OCI-LY3 (cell line): ENCODE measurements around the gene CLEC20A.
"Not testable (repeated sequence)": the region's sequence is repeated elsewhere in the genome, so short reads cannot be mapped to it uniquely, and the experiment has no call there.

Experiments used
- H2AFZ ChIP-seq: fragments of 200-600, 300-600 bp; shearing (Covaris generic); 2 replicates; pipeline ENCODE4 v1.6.0; 2014; ENCODE audit warnings: antibody characterized with exemption, low read depth, low read length
- H3K27ac ChIP-seq: fragments of 200-600, 300-600 bp; sonication (generic); 2 replicates; pipeline ENCODE4 v1.5.1; 2014; ENCODE audit warnings: mild to moderate bottlenecking, low read length, moderate library complexity, mixed read lengths
- H3K27me3 ChIP-seq: fragments of 200-600, 300-600 bp; sonication (generic); 2 replicates; pipeline ENCODE4 v1.6.1; 2014; ENCODE audit warnings: low read depth, low read length, mixed read lengths
- H3K36me3 ChIP-seq: fragments of 200-600, 300-600 bp; sonication (generic); replicated peaks from 2 replicates; pipeline ENCODE3; 2014; ENCODE audit warnings: low read depth, low read length, mixed read lengths
- H3K4me1 ChIP-seq: fragments of 300-600, 200-600 bp; sonication (generic); 2 replicates; pipeline ENCODE4 v1.6.1; 2014; ENCODE audit warnings: low read length, mixed read lengths
- H3K4me2 ChIP-seq: fragments of 200-600, 300-600 bp; sonication (generic); 2 replicates; pipeline ENCODE4 v1.6.1; 2014; ENCODE audit warnings: low read length, mixed read lengths
- H3K4me3 ChIP-seq: fragments of 300-600, 200-600 bp; sonication (generic); 2 replicates; pipeline ENCODE4 v1.5.1; 2014; ENCODE audit warnings: antibody characterized with exemption, mild to moderate bottlenecking, low read length, moderate library complexity
- H3K79me2 ChIP-seq: fragments of 300-600, 200-600 bp; shearing (Covaris generic); 2 replicates; pipeline ENCODE4 v1.6.1; 2014; ENCODE audit warnings: mild to moderate bottlenecking, low read length, mixed read lengths
- H3K9ac ChIP-seq: fragments of 300-600, 200-600 bp; shearing (Covaris generic); 2 replicates; pipeline ENCODE4 v1.6.0; 2014; ENCODE audit warnings: mild to moderate bottlenecking, low read length, moderate library complexity
- H3K9me3 ChIP-seq: fragments of 200-600, 300-600 bp; shearing (Covaris generic); 2 replicates; pipeline ENCODE4 v1.6.1; 2014; ENCODE audit warnings: low read length, mixed read lengths; ENCODE audit not compliant: insufficient read depth
- H4K20me1 ChIP-seq: fragments of 200-600, 300-600 bp; sonication (generic); 2 replicates; pipeline ENCODE4 v1.6.1; 2016; ENCODE audit warnings: low read length, mixed read lengths; ENCODE audit not compliant: insufficient read depth
- EZH2phosphoT487 ChIP-seq: fragments of 200-600 bp; shearing (Covaris generic); IDR thresholded peaks from 2 replicates; pipeline ENCODE4 v1.6.1; 2018; ENCODE audit warnings: antibody characterized with exemption, mixed run types, low read depth
- TF ChIP-seq, protein P1 (sequence below): fragments of 200-600, 300-600 bp; sonication (generic); IDR thresholded peaks from 2 replicates; pipeline ENCODE4 v1.5.1; 2014; ENCODE audit warnings: antibody characterized with exemption, low read length, low read depth

Gene CLEC20A

DNA sequence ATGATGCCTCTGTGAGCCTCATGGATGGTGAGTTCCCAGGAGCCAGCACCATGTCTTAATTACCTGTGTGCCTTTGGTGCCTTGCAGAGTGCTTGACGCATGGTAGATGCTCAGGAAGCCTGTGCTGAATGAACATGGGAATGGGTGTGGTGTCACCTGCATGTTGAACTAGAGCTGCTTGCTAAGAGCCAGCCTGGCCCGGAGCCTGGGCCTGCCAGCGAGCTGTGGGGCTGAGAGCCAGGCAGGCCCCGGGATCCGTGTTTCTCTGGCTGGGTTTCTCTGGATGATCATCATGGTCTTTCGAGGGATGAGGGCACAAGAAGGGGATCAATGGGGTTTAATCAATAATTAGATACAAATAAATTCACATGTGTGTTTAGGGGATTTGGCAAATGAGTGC, 9.4 kb upstream of the CLEC20A start:
- Histone ChIP-seq H2AFZ (no peak overlapping the region), H3K9me3 (no peaks in the 10 kb centered on the region), H3K4me1 (0 out of 2 replicates have a peak, but pooled peaks cover 4% of the 10 kb centered on the region), H3K4me2 (no peak overlapping the region), H3K4me3 (no peak overlapping the region), H4K20me1 (no peaks in the 10 kb centered on the region), H3K36me3 (no peaks in the 10 kb centered on the region), H3K9ac (no peak overlapping the region), H3K27me3 (no peaks in the 10 kb centered on the region), H3K79me2 (no peaks in the 10 kb centered on the region), H3K27ac (no peak overlapping the region)
- no peak for TF ChIP-seq EZH2phosphoT487
- TF ChIP-seq, protein P1, sequence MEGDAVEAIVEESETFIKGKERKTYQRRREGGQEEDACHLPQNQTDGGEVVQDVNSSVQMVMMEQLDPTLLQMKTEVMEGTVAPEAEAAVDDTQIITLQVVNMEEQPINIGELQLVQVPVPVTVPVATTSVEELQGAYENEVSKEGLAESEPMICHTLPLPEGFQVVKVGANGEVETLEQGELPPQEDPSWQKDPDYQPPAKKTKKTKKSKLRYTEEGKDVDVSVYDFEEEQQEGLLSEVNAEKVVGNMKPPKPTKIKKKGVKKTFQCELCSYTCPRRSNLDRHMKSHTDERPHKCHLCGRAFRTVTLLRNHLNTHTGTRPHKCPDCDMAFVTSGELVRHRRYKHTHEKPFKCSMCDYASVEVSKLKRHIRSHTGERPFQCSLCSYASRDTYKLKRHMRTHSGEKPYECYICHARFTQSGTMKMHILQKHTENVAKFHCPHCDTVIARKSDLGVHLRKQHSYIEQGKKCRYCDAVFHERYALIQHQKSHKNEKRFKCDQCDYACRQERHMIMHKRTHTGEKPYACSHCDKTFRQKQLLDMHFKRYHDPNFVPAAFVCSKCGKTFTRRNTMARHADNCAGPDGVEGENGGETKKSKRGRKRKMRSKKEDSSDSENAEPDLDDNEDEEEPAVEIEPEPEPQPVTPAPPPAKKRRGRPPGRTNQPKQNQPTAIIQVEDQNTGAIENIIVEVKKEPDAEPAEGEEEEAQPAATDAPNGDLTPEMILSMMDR, result no peak

DNA sequence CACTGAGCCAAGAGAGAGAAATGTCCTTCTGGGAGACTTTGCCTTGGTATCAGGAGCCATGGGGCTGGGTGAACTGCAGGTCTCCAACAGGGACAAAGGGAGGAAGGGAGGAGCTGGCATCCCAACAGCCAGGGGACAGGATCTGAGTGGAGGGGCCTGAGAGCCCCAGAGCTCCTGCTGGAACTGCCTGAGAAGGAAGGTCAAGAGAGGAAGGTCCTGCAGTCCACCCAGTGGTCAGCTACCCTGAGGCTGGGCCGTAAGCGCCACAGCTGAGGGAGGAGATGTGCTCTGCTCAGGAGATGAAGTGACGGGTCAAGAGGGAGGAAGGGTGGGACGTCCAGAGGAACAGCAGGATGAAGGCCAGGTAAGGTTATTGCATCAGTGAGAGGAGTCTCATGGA, 7.5 kb upstream of the CLEC20A start:
- TF ChIP-seq, protein P1, result no peak
- TF ChIP-seq EZH2phosphoT487, result no peak
- Histone ChIP-seq H3K4me1 (0 out of 2 replicates have a peak, but pooled peaks cover 4% of the 10 kb centered on the region), H3K9me3 (no peaks in the 10 kb centered on the region), H3K9ac (no peak overlapping the region), H4K20me1 (no peaks in the 10 kb centered on the region), H3K36me3 (no peaks in the 10 kb centered on the region), H2AFZ (no peak overlapping the region), H3K4me2 (no peak overlapping the region), H3K4me3 (no peak overlapping the region), H3K79me2 (no peaks in the 10 kb centered on the region), H3K27me3 (no peaks in the 10 kb centered on the region), H3K27ac (no peak overlapping the region)

DNA sequence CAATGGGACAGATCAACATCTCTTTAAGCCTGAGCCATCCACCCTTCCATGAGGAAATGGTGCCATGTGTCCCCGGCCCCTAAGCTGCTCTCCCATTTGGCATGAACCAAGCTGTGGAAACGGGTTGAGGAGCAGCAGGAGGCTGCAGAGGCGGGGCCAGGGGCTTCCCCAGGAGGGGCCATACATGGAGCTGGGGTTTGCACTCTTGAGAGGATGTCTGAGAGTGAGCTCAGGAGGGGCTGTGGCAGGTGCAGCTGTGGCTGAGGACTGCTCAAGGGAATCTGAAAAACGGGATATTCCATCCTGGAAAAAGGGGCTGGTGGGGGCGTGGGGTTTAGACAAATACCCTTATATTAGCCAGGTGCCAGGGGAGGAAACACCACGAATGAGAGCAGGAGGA, 7.1 kb upstream of the CLEC20A start:
- Histone ChIP-seq H3K36me3 (no peaks in the 10 kb centered on the region), H3K27me3 (no peaks in the 10 kb centered on the region), H3K4me1 (0 out of 2 replicates have a peak, but pooled peaks cover 4% of the 10 kb centered on the region), H2AFZ (no peak overlapping the region), H3K4me2 (no peak overlapping the region), H4K20me1 (no peaks in the 10 kb centered on the region), H3K9me3 (no peaks in the 10 kb centered on the region), H3K4me3 (no peak overlapping the region), H3K27ac (no peak overlapping the region), H3K79me2 (no peaks in the 10 kb centered on the region), H3K9ac (no peak overlapping the region)
- TF ChIP-seq, protein P1, result no peak
- no peak for TF ChIP-seq EZH2phosphoT487

- H3K4me1 ChIP-seq, H4K20me1 ChIP-seq, H3K27ac ChIP-seq, H3K4me2 ChIP-seq, H2AFZ ChIP-seq, H3K9ac ChIP-seq, H3K4me3 ChIP-seq, H3K9me3 ChIP-seq, H3K79me2 ChIP-seq, H3K36me3 ChIP-seq, H3K27me3 ChIP-seq: not testable (repeated sequence)
Observed at GRCh38 chr1:178503316-178503715, 6.6 kb upstream of the CLEC20A start.

DNA sequence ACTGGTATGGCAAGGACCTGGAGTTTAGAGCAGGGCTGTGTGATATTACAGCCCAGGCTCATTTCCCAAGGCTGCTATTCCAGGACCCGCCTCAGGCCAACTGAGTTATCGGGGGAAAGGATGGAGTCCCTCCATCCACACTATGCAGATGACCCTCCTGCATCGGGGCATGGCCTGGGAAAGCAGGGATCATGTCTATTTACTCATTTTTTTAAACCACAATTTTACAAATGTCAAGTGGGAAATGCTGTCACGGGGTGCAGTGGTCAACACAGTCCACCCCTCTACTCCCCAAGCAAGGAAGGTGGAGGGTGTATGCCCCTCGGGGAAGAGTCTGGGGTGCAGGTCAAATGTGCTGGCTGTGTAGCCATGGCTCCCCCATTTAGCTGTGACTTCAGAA, 6.1 kb upstream of the CLEC20A start:
- no peak overlapping the region for H3K4me2 ChIP-seq
- no peaks in the 10 kb centered on the region for H4K20me1 ChIP-seq
- H3K4me1 ChIP-seq, result peaks cover 9% of the 10 kb centered on the region
- no peaks in the 10 kb centered on the region for H3K9me3 ChIP-seq
- H3K79me2 ChIP-seq, result no peaks in the 10 kb centered on the region
- no peak overlapping the region for H3K9ac ChIP-seq
- no peaks in the 10 kb centered on the region for H3K36me3 ChIP-seq
- no peak overlapping the region for H3K27ac ChIP-seq
- no peak overlapping the region for H3K4me3 ChIP-seq
- H2AFZ ChIP-seq, result no peak overlapping the region
- TF ChIP-seq, protein P1, result no peak
- no peak for TF ChIP-seq EZH2phosphoT487
- no peaks in the 10 kb centered on the region for H3K27me3 ChIP-seq
